KMS-11 (cell line): ENCODE results near the gene SVEP1.

Experiments used
- H2AFZ ChIP-seq: fragments of 200-600 bp; sonication (generic); 2 replicates; pipeline ENCODE4 v1.6.1; 2016; ENCODE audit warnings: antibody characterized with exemption, mixed run types, low read depth
- H3K27ac ChIP-seq: fragments of 200-600 bp; sonication (generic); 2 replicates; pipeline ENCODE4 v1.6.1; 2016; ENCODE audit warnings: mild to moderate bottlenecking, mixed run types
- H3K27me3 ChIP-seq: fragments of 200-600 bp; sonication (generic); 2 replicates; pipeline ENCODE4 v1.6.1; 2017; ENCODE audit warnings: mild to moderate bottlenecking, low read depth, mixed run types, moderate library complexity; ENCODE audit not compliant: insufficient read depth
- H3K36me3 ChIP-seq: fragments of 200-600 bp; sonication (generic); 2 replicates; pipeline ENCODE4 v1.6.1; 2017; ENCODE audit warnings: mild to moderate bottlenecking, mixed run types; ENCODE audit not compliant: insufficient read depth
- H3K4me1 ChIP-seq: fragments of 200-600 bp; sonication (generic); 2 replicates; pipeline ENCODE4 v1.6.1; 2016; ENCODE audit warnings: mild to moderate bottlenecking, low read depth, mixed run types; ENCODE audit not compliant: poor library complexity, severe bottlenecking
- H3K4me2 ChIP-seq: fragments of 200-600 bp; sonication (generic); 2 replicates; pipeline ENCODE4 v1.7.0; 2016; ENCODE audit warnings: mild to moderate bottlenecking, mixed run types
- H3K4me3 ChIP-seq: fragments of 200-600 bp; sonication (generic); IDR thresholded peaks from 2 replicates; pipeline ENCODE4 v1.6.1; 2017; ENCODE audit warnings: low read depth, low read length, mixed read lengths; ENCODE audit not compliant: insufficient read depth
- H3K79me2 ChIP-seq: fragments of 200-600 bp; sonication (generic); 2 replicates; pipeline ENCODE4 v1.6.1; 2016; ENCODE audit warnings: low read depth, mixed run types; ENCODE audit not compliant: insufficient read depth
- H3K9ac ChIP-seq: fragments of 200-600 bp; sonication (generic); 2 replicates; pipeline ENCODE4 v1.6.1; 2016; ENCODE audit warnings: mild to moderate bottlenecking, mixed run types
- H4K20me1 ChIP-seq: fragments of 200-600 bp; sonication (generic); 2 replicates; pipeline ENCODE4 v1.6.1; 2016; ENCODE audit warnings: mild to moderate bottlenecking, mixed run types; ENCODE audit not compliant: insufficient read depth
- TF ChIP-seq, protein P1 (sequence below): fragments of 200-600 bp; sonication (generic); conservative IDR thresholded peaks from 2 replicates; pipeline ENCODE4 v1.6.1; 2017; ENCODE audit warnings: low read depth, mild to moderate bottlenecking, antibody characterized with exemption, low read length, moderate library complexity, mixed read lengths

Gene SVEP1

DNA sequence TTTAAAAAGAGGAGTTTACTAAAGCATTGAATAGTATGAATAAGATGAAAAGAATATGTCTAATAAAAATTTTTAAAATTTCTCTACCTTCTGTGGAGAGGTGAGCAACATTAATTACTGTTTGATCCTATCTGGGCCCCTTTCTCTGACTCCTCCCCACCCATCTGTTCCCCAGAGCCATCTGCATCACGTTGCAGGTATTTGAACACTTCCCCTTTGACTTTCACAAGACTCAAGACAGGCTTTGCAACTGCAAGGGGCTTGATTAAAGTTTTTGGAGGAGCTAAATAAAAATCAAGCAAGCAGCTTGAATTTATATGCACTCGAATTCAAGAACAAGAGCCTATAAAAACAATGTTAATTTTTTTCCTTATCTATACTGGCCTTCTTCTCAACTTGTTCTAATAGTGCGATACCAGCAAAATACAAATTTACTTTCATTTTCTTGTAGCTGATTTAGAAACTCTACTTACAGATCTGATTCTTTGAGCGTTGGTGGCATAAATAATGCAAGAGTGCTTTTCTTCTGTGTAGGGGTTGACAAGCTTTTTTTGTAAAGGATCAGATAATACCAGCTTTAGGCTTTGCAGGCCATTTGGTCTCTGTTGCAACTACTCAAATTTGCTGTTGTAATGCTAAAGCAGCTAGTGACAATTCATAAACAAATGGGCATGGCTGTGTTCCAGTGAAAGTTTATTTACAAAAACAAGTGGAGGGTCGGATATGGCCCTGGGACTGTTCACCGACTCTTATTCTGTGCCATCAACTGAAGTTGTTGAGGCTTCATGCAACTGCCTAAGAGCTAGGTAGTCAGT lies 263.1 kb downstream of the SVEP1 start:
- peak overlapping the region; percentile 63 for H3K4me2 ChIP-seq
- no peaks in the 10 kb centered on the region for H3K36me3 ChIP-seq
- no peaks in the 10 kb centered on the region for H4K20me1 ChIP-seq
- no peak overlapping the region for H3K4me3 ChIP-seq
- TF ChIP-seq, protein P1, sequence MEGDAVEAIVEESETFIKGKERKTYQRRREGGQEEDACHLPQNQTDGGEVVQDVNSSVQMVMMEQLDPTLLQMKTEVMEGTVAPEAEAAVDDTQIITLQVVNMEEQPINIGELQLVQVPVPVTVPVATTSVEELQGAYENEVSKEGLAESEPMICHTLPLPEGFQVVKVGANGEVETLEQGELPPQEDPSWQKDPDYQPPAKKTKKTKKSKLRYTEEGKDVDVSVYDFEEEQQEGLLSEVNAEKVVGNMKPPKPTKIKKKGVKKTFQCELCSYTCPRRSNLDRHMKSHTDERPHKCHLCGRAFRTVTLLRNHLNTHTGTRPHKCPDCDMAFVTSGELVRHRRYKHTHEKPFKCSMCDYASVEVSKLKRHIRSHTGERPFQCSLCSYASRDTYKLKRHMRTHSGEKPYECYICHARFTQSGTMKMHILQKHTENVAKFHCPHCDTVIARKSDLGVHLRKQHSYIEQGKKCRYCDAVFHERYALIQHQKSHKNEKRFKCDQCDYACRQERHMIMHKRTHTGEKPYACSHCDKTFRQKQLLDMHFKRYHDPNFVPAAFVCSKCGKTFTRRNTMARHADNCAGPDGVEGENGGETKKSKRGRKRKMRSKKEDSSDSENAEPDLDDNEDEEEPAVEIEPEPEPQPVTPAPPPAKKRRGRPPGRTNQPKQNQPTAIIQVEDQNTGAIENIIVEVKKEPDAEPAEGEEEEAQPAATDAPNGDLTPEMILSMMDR = no peak
- H3K4me1 ChIP-seq = peaks cover 15% of the 10 kb centered on the region
- peak overlapping the region; percentile 46 for H2AFZ ChIP-seq
- no peaks in the 10 kb centered on the region for H3K79me2 ChIP-seq
- H3K27ac ChIP-seq = peak overlapping the region; percentile 28; the same call in 1 of the 2 replicates
- no peaks in the 10 kb centered on the region for H3K27me3 ChIP-seq
- peak overlapping the region; percentile 27; the same call in 1 of the 2 replicates for H3K9ac ChIP-seq
